ENCODE measurements around the gene WNT7B.

Gene WNT7B

DNA sequence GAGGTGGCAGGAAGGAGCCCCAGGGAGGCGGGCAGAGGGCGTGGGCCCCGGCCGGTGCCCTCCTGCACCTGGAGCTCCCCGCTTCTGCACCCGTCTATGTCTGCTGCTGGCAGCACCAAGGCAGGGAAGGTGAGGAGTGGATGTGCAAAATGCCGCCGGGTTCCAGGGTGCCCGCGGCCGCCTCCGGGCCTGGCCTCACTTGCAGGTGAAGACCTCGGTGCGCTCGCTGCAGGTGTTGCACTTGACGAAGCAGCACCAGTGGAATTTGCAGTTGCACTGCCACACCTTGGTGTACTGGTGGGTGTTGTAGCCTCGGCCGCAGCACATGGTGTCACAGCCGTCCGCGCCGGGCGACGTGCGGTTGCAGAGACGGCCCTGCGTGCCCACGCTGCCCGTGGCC lies 54.3 kb downstream of the WNT7B start:
- no peak for DNase-seq

DNA sequence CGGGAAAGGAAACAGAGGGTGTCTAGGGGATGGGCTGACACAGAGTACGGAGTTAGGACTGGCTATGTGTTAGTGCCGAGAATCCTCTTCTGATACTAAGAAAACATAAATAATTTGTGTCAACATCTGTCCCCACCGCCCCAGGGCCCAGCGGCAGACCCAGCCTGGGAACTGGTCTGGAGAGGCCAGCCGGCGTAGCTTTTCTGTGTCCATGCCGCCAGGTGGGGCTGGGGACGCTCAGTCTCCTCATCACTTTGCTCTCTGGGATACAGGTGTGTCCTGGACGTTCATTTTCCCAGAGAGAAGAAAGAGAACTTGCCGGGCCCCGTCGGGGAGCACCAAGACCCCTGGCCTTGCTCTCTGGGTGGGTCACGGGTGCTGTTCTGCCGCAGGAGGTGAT lies 54.7 kb downstream of the WNT7B start:
- no peak for DNase-seq

DNA sequence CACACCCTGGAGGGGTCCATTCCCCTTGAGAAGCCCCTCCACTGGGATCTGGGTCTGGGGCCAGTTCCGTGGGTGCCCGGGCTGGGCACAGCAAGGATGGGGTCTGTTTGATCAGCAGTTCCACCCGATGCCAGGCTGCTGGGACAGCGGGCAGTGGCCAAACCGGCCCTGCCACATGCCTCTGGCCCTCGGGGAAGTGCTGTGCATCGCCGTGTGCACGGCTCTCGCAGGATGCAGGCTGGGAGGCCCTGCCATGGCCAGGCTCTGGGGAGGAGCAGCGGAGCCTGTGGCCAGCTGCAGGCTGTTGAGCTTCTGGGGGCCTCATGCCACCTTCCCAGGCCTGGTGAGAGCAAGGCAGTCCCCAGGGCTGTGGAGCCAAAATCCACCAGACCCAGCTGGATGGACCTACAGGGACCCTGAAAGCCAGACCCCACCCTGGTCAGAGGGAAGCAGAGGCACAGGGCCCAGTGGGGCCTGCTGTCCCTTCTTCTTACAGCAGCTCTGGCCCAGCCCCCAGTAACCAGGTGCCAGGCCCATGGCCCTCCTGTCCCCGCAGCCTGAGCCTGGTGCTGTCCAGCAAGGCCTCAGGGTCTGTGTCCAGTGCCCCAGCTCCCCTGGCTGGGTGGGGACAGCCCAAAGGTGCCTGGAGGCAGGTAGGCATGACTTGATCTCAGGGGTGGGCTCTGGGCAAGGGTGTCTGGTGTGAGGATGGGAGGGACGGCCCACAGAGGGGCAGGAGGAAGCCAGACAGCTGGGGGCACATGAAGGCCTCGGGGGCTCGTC lies 57.3 kb downstream of the WNT7B start:
- DNase-seq = no peak

DNA sequence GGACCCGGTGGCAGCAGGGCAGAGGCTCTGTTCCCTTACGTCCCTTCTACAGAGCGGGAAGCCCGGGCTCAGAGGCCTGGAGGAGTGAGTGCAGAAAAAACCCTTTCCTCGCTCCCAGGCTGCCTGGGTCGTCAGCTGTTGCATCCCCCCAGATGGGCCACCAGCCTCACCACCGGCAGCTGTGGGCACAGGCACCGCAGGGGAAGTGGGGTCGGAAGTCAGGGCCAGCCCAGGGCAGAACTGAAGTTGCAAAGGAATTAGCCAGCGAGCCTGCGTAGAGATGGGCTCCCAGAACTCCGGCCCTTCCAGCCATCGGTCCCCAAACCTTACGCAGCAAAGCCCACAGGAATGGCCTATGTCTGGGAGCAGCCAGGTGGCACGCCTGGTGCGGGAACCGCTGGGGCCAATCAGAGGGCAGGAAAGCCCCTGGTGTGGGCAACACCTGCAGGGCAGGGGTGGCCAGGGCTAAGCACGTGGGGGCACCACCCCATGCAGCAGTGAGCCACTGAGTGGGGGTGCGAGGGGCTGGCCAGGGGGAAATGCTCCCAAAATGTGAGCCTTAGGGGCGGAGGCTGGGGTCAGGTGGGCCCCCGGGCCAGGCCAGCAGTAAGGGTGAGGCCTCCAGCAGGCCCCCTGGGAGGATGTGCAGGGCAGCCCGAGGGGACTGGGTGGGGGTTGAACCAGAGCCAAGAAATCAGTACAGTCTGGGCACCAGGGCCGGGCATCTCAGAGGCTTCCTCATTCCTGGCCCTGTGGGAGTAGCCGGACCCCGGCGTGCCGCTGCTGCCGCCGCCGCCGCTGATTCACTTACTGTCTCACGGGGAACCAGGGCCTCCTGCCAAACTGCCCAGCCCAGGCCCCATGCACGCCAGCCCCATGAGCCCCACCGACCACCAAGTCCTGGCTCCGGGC lies 58.2 kb downstream of the WNT7B start:
- no peak for DNase-seq

DNA sequence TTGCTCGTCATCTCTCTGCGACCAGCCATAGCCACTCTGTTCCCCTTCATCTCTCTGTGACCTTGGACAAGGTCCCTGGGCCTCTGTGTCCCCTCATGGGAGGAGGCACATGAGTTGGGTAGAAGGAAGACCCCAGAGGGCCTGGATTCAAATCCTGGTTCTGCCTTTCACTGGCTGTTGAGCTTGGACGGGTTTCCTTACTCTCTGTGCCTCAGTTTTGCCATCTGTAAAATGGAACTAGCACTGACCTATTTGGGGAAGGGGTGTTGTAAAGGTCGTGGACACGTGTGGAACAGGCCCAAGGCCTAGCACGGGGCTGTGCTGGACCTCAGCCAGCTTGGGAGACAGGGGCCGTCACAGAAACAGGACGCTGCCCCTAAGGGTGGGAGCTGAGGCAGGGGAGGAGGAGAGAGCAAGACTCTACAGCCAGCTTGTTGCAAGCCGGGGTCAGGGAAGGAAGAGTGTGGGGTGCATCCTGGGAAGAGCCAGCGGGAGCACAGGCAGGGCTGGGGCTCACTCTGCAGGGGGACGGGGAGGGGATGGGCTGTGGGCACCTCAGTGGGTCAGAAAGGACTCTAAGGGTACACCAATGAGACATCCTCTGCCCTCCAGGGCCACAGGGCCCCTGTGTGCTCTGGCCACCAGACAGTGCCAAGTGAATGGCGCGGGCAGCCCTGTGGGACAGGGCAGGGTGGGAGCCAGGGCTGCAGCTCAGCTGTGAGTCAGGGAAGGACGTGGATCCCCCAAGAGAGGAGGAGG lies 59.1 kb downstream of the WNT7B start:
- no peak for DNase-seq

DNA sequence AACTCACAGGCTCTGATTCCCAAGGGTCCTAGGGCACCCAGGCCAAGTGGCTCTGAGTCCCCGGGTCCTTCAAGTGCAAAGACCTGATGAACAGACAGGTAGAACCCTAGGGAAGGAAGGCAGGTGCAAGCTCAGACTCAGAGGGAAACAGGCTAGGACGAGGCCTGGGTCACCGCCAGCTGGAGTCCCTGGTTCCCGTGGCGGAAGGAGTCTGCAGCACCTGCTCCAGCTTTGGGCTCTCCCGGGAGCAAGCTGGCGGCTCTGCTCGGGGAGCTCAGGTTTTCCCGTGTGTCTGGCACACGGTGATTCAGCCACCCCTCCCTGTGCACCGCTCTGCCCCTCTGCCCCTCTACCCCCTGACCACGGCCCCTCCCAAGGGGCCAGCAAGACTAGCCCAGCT lies 59.8 kb downstream of the WNT7B start:
- no peak for DNase-seq

DNA sequence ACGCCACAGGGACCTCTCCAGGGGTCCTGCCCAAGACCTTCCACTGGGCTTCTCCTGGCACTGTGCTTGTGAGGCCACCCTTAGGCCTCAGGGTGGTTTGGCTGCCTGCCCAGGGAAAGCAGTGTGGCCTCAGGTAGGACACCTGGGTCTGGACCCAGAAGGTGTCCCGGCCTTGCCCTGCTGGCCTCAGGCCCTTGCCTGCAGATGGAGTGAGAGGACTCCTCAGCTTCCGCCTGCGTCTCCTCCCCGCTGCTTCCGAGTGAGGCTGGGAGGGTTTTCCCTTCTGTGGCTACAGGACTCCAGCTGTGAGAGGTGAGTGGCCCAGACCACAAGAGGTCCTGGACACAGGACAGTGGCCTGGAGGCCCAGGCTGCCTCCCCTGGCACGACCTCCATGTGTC lies 60.4 kb downstream of the WNT7B start:
- no peak for DNase-seq

DNA sequence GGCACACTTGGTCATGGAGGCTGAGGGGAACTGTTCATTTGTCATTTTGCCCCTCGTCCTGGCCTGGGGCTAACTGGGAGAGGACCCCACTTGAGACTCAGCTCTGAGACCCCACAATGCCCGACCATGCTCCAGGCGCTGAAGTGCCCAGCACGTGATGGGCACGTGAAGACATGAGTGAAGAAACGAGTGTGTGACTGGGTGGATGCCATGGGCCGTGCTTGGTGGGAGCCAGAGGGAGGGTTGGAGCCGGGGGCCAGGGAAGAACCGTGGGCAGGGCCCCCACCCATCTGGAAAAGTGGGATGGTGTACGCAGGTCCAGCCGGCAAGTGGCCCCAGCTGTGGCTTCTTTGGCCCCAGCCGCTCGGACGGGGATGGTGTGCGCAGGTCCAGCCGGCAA lies 61.1 kb downstream of the WNT7B start:
- no peak for DNase-seq

DNA sequence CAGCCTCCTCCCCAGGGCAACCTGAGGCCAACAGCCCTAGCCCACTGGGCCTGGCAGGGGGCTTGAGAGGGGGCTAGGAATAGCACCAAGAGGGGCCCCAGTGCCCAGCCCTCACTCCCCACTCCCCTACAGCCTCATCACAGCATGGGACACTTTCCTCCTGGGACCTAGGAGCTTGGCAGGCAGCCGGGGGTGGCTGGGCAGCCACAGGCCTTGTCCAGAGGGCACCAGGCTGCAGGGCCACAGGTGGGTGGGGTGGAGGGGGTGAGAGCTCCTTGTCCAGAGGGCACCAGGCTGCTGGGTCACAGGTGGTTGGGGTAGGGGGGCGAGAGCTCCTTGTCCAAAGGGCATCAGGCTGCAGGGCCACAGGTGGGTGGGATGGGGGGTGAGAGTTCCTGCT lies 61.8 kb downstream of the WNT7B start:
- no peak for DNase-seq

DNA sequence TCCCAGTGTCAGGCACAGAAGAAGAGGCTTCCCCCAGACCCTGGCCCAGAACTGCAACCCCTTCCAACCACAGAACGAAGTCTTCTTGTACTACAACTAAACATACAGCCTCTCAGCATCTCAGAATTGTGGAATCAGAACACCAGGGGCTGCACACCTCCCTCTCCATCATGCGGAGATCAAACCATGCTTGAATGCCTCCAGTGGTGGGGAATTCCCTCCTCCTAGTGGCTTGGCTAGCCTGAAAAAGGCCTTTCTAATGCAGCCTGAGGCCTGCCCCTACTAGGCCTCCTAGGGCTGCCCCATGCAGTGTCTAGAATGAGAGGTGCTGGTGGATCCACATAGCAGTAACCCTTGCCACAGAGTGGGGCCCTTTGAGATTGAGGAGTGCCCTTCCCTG lies 62.7 kb downstream of the WNT7B start:
- no peak for DNase-seq

DNA sequence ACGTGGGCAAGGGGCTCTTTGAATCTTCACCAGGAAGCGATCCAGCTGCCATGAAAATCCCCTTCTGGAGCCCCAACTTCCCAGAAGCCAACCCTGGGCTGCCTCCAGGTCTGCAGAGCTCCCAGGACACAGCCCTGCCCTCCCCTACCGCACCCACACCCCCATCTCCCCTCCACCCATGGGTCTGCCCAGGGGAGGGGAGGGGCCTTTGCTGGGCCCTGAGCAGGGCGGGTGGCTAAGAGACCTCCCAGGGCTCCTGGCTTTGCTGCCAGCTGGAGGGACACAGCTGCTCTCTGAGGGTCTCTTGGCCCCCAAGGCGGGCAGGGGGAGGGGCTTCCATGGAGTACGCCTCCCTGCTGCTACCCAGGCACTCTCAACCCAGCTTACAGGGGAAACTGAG lies 64.1 kb downstream of the WNT7B start:
- DNase-seq = no peak

DNA sequence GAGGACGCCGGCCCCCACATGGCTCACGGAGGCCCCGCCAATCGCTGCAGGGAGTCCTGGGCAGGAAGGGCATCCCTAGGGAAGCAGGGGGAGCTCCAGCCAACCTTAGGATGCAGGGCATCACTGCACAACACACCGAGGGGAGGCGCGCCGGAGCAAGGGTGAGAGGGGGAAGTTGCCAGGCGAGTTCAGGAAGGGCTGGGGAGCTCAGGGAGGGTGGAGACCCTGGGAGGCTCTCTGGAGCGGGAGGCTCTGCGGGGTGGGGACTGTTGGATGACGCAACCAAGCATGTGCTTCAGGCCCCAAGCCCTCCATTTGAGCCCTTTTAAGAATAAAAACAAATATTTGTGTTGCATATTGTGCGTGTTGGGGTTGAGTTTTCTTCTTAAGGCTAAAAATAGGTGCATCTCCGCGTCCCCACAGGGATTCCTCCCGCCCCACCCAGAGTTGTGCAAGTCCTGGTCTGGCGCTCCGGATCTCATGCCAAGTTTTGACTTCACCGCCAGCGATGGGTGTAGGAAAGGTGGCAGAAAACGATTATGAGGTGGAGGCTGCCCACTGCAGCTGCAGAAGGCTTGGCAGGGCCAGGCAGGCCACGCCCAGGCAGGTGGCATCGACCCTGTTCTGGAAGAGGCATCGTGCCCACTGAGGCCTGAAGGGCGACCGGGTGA lies 65.2 kb downstream of the WNT7B start:
- no peak for DNase-seq

DNA sequence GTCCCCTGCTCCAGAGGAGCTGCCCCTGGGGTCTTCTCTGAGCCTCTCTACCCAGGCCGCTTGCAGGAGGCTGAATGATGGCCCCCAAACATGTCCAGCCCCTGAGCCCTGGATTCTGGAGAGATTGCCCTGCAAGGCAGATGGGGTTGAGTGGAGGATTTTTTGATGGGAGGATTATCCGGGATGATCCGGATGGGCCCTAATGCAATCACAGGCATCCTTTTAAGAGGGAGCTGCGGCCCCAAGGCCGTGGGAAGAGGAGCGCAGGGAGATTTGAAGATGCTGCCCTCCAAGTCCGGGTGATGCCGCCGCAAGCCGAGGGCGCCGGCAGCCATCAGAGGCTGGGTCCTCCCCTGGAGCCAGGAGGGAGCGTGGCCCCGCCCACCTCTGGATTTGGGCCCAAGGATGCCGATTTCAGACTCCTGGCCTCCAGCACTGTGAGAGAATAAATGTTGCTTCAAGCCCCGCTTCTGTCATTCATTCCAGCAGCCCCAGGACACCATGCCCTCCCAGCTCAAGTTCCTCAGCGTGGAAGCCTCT lies 66.0 kb downstream of the WNT7B start:
- no peak for DNase-seq

DNA sequence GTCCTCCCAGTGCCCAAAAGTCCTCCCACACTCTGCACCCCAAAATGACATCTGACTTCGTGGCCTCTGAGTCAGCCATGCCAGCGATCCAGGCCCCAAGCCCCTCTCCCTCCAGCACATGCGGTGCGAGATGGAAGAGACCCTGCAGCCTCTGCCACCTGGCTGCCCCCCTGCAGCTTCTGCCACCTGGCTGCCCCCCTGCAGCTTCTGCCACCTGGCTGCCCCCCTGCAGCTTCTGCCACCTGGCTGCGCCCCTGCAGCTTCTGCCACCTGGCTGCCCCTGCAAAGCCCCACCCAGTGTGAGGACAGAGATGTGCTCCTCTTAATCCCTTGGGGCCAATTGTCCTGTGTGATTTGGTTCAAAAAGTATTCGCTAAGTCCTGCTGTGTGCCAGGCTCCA lies 68.0 kb downstream of the WNT7B start:
- DNase-seq = no peak

DNA sequence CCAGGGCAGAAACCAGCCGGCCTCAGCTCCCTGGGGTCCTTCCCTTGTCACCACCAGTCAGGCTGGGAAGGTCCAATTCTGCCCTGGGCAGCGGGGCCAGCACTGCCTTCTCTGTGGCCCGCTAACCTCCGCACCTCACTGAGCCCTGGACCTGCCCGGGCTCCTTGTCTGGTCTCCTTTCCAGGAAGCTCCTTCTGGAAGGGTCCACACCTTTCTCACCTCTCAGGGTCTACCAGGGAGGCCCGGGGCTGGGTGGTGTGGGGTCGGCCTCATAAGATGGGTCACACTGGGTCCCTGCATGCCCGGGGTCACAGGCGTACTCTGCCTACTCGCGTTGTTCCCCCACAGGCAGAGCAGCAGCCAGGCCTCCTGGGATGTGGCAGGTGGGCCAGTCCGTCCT lies 69.0 kb downstream of the WNT7B start:
- no peak for DNase-seq

DNA sequence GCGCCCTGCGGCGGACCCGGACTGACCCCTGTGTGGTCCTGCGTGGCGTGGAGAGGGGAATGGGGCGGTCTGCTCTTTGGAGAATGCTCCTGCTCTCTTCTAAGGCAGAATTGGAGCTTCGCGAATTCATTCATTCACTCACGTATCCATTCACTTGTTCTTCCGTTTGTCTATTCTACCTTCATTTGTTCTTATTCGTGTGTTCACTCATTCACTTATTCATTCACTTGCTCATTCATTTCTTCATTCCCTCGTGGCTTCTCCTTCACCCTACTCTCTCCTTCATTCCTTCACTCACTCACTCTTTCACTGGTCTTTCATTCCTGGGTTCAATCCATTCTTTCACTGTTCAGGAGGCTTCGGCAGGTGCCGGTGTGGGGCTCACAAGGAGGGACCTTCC lies 69.6 kb downstream of the WNT7B start:
- DNase-seq = no peak

DNA sequence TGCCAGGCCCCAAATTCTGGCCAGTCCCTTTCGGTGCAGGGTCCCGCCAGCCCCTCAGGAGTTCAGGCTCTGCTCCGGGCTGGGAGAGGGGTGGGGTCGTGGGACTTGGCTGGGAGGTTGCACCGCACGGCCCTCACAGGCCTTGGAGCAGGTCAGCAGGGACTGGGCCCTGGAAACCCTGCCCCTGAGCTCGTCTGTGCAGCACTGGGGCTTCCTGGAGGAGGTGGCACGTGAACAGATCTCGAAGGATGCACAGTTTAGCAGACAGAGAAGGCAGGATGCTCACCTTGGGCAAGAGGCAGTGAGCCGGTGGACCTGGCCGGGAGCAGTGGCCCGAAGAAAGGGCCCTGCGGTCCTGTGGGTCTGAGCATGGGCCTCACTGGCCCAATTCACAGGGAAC lies 70.0 kb downstream of the WNT7B start:
- DNase-seq = no peak

DNA sequence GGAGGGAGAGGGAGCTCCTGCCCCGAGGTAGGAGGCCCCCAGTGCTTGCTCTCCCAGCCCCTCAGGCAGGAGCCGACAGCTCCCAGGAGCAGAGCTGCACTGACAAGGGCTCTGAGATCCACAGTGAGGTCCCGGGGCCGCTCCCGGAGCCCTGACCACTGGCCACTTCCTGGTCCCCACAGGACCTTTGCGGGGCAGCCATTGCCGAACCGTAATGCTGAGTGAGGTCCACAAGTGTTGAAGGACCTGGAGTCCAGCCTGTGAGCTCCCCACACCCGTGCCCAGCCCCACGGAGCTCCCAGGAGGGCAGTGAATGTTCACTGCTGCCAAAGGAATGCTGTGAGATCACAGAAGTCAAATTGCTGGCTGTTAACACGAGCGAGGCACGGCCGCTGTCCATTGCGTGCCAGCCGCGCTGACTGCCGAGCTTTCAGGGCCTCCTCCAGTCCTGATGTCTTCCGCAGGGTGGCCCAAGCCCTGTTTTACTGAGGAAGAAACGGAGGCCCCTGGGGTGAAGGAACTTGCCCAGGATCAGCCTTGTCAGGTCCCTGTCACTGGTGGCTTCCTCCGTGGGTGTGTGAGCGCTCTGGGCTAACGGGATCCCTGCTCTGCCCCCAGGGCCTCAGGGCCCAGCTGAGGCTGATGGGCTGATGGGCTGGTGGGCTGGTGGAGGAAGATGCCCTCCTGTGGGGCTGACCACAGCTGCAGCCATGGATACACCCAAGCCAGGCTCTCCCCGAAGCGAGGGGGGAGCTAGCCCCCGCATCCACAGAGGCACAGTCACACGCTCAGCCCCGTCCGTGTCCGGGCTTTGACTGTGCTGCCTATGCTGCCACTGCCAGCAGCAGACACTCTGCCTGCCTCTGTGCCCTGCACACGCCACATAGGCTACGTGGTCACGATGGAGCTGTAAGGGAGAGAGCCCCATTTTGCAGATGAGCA lies 70.8 kb downstream of the WNT7B start:
- DNase-seq = no peak

DNA sequence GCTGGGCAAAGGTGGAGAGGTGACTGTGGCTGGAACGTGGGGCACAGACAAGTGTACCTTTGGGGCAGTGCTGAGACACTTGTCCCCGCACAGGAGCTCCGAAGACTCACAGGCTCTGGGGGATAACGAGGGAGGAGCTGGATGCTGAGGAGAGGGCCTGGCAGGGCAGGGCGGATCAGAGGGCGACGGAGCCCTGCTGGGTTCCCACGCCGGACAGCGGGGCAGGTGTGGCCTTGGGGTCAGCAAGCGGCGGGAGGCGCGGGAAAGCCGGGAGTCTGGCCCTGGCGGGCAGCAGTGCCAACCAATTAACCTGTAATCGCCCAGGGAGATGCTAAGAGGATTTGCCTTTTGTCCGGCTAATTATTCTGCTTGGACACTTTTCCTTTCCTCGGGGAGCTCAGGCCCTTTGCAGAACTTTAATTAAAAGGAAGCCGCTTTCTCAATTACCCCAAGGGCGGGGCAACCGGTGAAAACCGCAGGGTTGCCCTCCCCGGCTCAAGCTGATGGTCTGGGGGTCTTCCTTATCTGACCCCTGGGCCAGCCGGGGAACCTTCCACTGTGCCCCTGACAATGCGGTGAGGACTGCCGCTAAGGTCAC lies 71.5 kb downstream of the WNT7B start:
- no peak for DNase-seq

DNA sequence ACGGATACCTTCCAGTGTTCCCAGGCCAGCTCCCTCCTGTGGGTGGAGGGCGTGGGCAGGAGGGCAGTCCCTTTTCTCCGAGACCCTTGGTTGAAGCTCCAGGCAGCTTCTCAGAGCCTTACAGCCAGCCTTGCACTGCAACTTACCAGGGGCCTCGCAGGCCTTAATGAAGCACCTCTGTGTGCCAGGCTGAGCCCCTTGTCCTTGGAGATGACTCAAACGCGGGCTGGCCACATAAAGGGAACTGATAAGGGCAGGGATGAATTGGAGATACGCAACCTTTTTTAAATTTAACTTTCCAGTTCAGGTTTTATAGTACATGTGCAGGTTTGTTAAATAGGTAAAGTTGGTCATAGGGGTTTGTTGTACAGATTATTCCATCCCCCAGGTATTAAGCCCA lies 72.7 kb downstream of the WNT7B start:
- DNase-seq = no peak

All from cortex of kidney (tissue), 1 donor.